Calu3 (cell line): ENCODE measurements around the gene OSBP2. TPM values are rescaled to one million over a fixed set of nuclear protein-coding genes. Genes with fewer than 3 reads are reported as not detected.

ENCODE experiments used
- BruUV-seq: library from RNA; stranded (reverse); fragments of 400-500 nt; replicated peaks from 2 replicates; lab custom pipeline; 2021; lab: Mats Ljungman, UMichigan
- CTCF ChIA-PET: fragments of 300-600 bp; sonication (Branson Sonifier 250); formaldehyde crosslinking; loops from one replicate; lab custom pipeline; 2022; ENCODE audit warnings: antibody characterized with exemption; lab: Charles Lee
- DNase-seq: peaks from one replicate; pipeline ENCODE4 v3.0.0; 2022
- H3K27ac Mint-ChIP-seq: one replicate; pipeline ENCODE4 v1.8.0; 2022; ENCODE audit warnings: mixed read lengths; ENCODE audit not compliant: unreplicated experiment
- H3K27me3 Mint-ChIP-seq: one replicate; pipeline ENCODE4 v1.8.0; 2022; ENCODE audit warnings: mixed read lengths; ENCODE audit not compliant: unreplicated experiment
- H3K36me3 Mint-ChIP-seq: one replicate; pipeline ENCODE4 v1.8.0; 2022; ENCODE audit warnings: mild to moderate bottlenecking, moderate library complexity, mixed read lengths; ENCODE audit not compliant: insufficient read depth, unreplicated experiment
- H3K4me1 Mint-ChIP-seq: one replicate; pipeline ENCODE4 v1.8.0; 2022; ENCODE audit warnings: mild to moderate bottlenecking, low read depth, mixed read lengths; ENCODE audit not compliant: unreplicated experiment
- H3K4me3 Mint-ChIP-seq: one replicate; pipeline ENCODE4 v1.8.0; 2022; ENCODE audit warnings: mild to moderate bottlenecking, low read depth, moderate library complexity, mixed read lengths; ENCODE audit not compliant: unreplicated experiment
- H3K9me3 Mint-ChIP-seq: one replicate; pipeline ENCODE4 v1.8.0; 2022; ENCODE audit warnings: low read depth, mixed read lengths; ENCODE audit not compliant: unreplicated experiment
- intact Hi-C: fragments of 100-400 bp; cut with micrococcal nuclease; formaldehyde crosslinking; loops from one replicate; pipeline ENCODE4 v1.10.0; 2022; ENCODE audit not compliant: unreplicated experiment
- total RNA-seq: library from RNA; stranded (reverse); gene quantifications from 2 replicates; pipeline ENCODE4 v1.2.3, GENCODE V29; 2022
- TF ChIP-seq, protein P1 (sequence below): fragments of 200-600 bp; IDR thresholded peaks from one replicate; pipeline ENCODE4 v1.8.0; 2022; ENCODE audit warnings: antibody characterized with exemption; ENCODE audit not compliant: unreplicated experiment

Gene OSBP2
- total RNA-seq, 1 experiment from 2014 or later: 5.2 TPM

DNA sequence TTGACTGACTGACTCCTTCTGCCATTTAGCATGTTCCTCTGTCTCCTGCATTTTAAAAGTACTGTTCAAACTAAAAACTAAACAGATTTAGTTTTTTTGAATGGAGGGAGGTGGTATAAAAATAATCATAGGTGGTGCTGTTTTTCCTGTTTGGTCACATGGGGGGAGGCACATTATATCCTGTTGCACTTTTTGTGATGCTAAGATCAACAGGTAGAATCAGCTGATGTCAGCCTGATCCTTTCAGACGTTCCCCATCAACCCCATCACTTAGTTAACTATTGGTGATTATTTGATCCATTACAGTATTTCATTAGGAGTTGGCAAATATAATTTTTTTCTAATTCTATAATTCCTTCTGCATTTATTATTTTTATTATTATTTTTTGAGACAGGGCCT lies 5.1 kb upstream of the OSBP2 start:
- no peak overlapping the region for H3K27ac Mint-ChIP-seq
- peaks cover 9% of the 10 kb centered on the region for H3K36me3 Mint-ChIP-seq
- intact Hi-C loops: no loop called here
- H3K4me3 Mint-ChIP-seq: no peak overlapping the region
- CTCF ChIA-PET: interaction anchor here (0.7 kb wide), 1 partner anchor 254 kb away, joined by 6 read pairs; no protein-coding TSS in a partner anchor
- TF ChIP-seq, protein P1, sequence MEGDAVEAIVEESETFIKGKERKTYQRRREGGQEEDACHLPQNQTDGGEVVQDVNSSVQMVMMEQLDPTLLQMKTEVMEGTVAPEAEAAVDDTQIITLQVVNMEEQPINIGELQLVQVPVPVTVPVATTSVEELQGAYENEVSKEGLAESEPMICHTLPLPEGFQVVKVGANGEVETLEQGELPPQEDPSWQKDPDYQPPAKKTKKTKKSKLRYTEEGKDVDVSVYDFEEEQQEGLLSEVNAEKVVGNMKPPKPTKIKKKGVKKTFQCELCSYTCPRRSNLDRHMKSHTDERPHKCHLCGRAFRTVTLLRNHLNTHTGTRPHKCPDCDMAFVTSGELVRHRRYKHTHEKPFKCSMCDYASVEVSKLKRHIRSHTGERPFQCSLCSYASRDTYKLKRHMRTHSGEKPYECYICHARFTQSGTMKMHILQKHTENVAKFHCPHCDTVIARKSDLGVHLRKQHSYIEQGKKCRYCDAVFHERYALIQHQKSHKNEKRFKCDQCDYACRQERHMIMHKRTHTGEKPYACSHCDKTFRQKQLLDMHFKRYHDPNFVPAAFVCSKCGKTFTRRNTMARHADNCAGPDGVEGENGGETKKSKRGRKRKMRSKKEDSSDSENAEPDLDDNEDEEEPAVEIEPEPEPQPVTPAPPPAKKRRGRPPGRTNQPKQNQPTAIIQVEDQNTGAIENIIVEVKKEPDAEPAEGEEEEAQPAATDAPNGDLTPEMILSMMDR: no peak
- H3K9me3 Mint-ChIP-seq: no peaks in the 10 kb centered on the region
- H3K4me1 Mint-ChIP-seq: no peaks in the 10 kb centered on the region
- H3K27me3 Mint-ChIP-seq: peaks cover 12% of the 10 kb centered on the region
- no TSS peak for BruUV-seq
- DNase-seq: no peak

DNA sequence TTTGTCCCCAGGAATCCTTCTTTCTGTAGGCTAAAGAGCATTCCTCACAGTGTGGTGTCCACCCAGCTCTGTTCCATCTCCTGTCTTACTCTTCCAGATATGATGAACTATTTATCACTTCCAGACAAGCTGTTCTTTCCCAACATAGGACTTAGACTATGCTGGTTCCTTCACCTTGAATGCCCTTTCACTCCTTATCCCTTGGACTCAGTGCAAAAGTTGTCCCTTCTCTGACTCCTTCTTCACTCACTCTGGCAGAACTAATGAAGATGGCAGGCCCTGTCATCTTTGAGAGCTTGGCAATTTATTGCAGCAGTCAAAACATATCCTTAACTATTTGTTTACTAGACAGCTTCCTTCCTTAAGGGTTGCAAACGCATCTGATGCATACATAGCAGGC lies 3.5 kb upstream of the OSBP2 start:
- CTCF ChIA-PET: interaction anchor here (0.6 kb wide), 1 partner anchor 89 kb away, joined by 7 read pairs; no protein-coding TSS in a partner anchor
- TF ChIP-seq, protein P1: no peak
- intact Hi-C loops: no loop called here
- H3K9me3 Mint-ChIP-seq: no peaks in the 10 kb centered on the region
- no peak for DNase-seq
- H3K4me3 Mint-ChIP-seq: no peak overlapping the region
- H3K4me1 Mint-ChIP-seq: no peaks in the 10 kb centered on the region
- peaks cover 20% of the 10 kb centered on the region for H3K36me3 Mint-ChIP-seq
- BruUV-seq: no TSS peak
- H3K27me3 Mint-ChIP-seq: no peaks in the 10 kb centered on the region
- H3K27ac Mint-ChIP-seq: no peak overlapping the region

DNA sequence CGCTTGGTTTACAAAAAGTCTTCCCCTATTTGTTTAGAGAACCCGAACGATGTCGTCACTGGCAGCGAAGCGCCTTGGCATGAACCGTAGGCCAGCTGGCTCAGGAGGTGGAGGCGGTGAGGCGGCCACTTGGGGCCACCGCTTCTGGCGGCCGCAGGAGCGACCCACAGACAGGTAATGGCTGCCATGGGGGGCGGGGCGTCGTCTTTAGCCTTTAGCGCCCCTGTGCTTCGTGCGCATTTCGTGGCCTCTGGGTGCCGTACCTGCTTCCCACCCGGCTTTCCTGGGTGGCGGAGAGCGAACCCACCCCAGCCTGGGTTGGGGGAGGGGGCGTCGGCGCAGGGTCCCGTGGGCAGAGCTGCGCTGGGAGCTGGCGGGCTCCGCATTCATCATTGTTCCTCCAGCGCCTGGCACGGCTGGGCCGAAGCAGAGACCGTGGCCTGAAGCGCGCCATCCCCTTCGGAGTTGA lies 469 bp upstream of the OSBP2 start:
- TF ChIP-seq, protein P1: no peak
- intact Hi-C loops: loop anchor here (2.0 kb wide), 1 partner anchor 61 kb away; no protein-coding TSS in a partner anchor
- CTCF ChIA-PET: interaction anchor here (0.9 kb wide), 1 partner anchor 59 kb away, joined by 3 read pairs; no protein-coding TSS in a partner anchor
- Mint-ChIP-seq H3K4me1 (no peaks in the 10 kb centered on the region), H3K36me3 (peaks cover 20% of the 10 kb centered on the region), H3K27me3 (no peaks in the 10 kb centered on the region), H3K4me3 (peak overlapping the region; percentile 80), H3K27ac (peak overlapping the region; percentile 46), H3K9me3 (no peaks in the 10 kb centered on the region)
- BruUV-seq: no TSS peak
- peak; percentile 78 for DNase-seq

DNA sequence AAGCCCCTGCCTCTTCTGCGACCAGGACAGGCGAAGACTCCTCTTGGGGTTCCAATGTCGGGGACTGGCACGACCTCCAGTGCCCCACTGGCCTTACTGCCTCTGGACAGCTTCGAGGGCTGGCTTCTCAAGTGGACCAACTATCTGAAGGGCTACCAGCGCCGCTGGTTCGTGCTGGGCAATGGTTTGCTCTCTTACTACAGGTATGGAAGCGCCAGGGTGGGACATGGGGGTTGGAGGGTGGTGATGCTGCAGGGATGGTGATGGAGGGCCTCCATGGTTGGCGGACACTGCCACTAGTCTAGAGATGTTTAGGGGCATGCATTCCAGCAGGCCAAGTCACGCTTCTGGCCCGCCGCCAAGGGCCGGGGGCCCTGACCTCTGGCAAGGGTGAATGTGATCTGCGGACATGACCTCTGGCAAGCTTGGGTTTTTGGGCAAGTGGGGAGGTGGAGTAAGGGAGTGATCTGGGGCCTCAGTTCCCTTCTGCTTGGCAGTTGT lies 727 bp downstream of the OSBP2 start:
- H3K4me1 Mint-ChIP-seq: no peaks in the 10 kb centered on the region
- H3K4me3 Mint-ChIP-seq: peak overlapping the region; percentile 80
- peaks cover 20% of the 10 kb centered on the region for H3K36me3 Mint-ChIP-seq
- TF ChIP-seq, protein P1: no peak
- CTCF ChIA-PET: no interaction called here
- no peak for DNase-seq
- no peak overlapping the region for H3K27ac Mint-ChIP-seq
- intact Hi-C loops: loop anchor here (2.0 kb wide), 1 partner anchor 59 kb away; no protein-coding TSS in a partner anchor
- H3K27me3 Mint-ChIP-seq: no peaks in the 10 kb centered on the region
- BruUV-seq: TSS peak; percentile 25
- no peaks in the 10 kb centered on the region for H3K9me3 Mint-ChIP-seq
